ENCODE data around the gene WDHD1. TPM values are rescaled to one million over a fixed set of nuclear protein-coding genes. Genes with fewer than 3 reads are reported as not detected.
"Not testable (repeated sequence)": the region's sequence is repeated elsewhere in the genome, so short reads cannot be mapped to it uniquely, and the experiment has no call there.

WDHD1 gene
- total and polyA plus RNA-seq, 2 donors, result 2.0 to 14.1 TPM

DNA sequence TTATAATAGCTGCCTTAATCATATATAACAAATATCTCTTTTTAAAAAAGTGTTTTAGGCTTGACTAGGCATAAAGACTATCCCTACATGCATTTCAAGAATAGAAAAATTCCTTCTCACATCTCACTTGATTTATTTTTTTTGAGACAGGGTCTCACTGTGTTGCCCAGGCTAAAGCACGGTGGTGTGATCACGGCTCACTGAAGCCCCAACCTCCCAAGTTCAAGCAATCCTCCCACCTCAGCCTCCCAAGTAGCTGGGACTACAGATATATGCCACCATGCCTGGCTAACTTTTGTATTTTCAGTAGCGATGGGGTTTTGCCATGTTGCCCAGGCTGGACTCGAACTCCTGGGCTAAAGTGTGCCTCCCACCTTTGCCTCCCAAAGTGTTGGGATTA, 59.4 kb downstream of the WDHD1 start:
- Histone ChIP-seq H3K4me3 (ENCODE audit: low read depth, low read length) (no peak overlapping the region), H3K36me3 (ENCODE audit: insufficient read depth) (no peaks in the 10 kb centered on the region), H3K27ac (ENCODE audit: low read depth) (no peak overlapping the region), H3K4me1 (ENCODE audit: insufficient read depth) (no peaks in the 10 kb centered on the region)
- DNase-seq (ENCODE audit: extremely low spot score), result no peak
- 98% methylated on average over 4 of the region's 4 CpGs for WGBS

DNA sequence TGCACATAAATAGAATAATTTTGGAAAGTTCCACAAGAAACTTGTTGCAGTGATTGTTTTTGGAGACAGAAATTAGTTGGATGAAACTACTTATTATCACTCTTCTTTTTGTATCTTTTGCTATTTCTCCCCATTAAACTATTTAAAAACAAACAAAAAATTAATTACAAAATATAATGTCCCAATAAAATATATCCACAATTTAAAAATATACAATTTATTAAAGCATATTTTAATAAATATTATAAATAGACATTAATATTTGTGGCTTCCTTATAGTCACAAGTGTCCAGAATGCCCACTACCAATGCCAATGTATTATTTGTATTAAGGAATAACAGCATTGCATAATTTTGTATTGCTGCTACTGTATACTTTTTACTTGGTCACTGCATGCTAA, 71.8 kb downstream of the WDHD1 start:
- Histone ChIP-seq H3K4me1 (ENCODE audit: insufficient read depth) (no peaks in the 10 kb centered on the region), H3K27ac (ENCODE audit: low read depth) (no peak overlapping the region), H3K36me3 (ENCODE audit: insufficient read depth) (no peaks in the 10 kb centered on the region), H3K4me3 (ENCODE audit: low read depth, low read length) (no peak overlapping the region)
- no peak for DNase-seq (ENCODE audit: extremely low spot score)

DNA sequence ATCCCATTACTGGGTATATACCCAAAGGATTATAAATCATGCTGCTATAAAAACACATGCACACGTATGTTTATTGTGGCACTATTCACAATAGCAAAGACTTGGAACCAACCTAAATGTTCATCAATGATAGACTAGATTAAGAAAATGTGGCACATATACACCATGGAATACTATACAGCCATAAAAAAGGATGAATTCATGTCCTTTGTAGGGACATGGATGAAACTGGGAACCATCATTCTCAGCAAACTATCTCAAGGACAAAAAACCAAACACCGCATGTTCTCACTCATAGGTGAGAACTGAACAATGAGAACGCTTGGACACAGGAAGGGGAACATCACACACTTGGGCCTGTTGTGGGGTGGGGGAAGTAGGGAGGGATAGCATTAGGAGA, 73.3 kb downstream of the WDHD1 start:
- not testable (repeated sequence) for H3K36me3 ChIP-seq (ENCODE audit: insufficient read depth); H3K27ac ChIP-seq (ENCODE audit: low read depth); H3K4me3 ChIP-seq (ENCODE audit: low read depth, low read length); H3K4me1 ChIP-seq (ENCODE audit: insufficient read depth); DNase-seq (ENCODE audit: extremely low spot score)
- WGBS, result 97% methylated on average over 3 of the region's 3 CpGs

DNA sequence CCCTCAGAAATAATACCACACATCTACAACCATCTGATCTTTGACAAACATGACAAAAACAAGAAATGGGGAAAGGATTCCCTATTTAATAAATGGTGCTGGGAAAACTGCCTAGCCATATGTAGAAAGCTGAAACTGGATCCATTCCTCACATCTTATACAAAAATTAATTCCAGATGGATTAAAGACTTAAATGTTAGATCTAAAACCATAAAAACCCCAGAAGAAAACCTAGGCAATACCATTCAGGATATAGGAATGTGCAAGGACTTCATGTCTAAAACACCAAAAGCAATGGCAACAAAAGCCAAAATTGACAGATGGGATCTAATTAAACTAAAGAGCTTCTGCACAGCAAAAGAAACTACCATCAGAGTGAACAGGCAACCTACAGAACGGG, 74.1 kb downstream of the WDHD1 start:
- not testable (repeated sequence) for DNase-seq (ENCODE audit: extremely low spot score); H3K27ac ChIP-seq (ENCODE audit: low read depth); H3K4me3 ChIP-seq (ENCODE audit: low read depth, low read length); H3K4me1 ChIP-seq (ENCODE audit: insufficient read depth); H3K36me3 ChIP-seq (ENCODE audit: insufficient read depth)
- 88% methylated on average over 1 of the region's 1 CpG for WGBS

DNA sequence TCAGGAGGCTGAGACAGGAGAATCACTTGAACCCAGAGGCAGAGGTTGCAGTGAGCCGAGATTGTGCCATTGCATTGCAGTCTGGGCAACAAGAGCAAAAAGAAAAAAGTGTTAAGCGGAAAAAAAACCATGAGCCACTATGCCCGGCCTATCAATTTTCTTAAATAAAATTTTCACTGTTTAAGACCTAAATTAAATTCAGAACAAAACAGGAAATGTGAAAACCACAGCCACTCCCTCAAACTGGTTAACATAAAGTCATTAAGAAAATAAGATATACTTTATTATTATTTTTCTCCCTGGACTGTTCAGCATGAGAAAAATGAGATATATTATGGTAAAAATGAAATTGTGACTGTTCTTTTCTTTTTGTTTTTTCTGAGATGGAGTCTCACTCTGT, 79.7 kb downstream of the WDHD1 start:
- H3K27ac ChIP-seq (ENCODE audit: low read depth), result no peak overlapping the region
- H3K4me1 ChIP-seq (ENCODE audit: insufficient read depth), result no peaks in the 10 kb centered on the region
- 96% methylated on average over 3 of the region's 3 CpGs for WGBS

DNA sequence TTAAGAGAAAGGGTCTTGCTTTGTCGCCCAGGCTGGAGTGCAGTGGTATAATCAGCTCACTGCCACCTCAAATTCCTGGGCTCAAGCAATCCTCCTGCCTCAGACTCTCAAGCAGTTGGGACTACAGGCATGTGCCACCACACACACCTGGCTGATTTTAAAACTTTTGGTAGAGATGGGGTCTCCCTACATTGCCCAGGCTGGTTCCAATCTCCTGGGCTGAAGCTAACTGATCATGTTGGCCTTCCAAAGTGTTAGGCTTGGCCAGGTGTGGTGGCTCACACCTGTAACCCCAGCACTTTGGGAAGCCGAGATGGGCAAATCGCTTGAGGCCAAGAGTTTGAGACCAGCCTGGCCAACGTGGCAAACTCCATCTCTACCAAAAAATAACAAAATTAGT, 80.4 kb downstream of the WDHD1 start:
- H3K36me3 ChIP-seq (ENCODE audit: insufficient read depth), result no peaks in the 10 kb centered on the region
- no peak for DNase-seq (ENCODE audit: extremely low spot score)
- H3K4me1 ChIP-seq (ENCODE audit: insufficient read depth), result no peaks in the 10 kb centered on the region
- H3K4me3 ChIP-seq (ENCODE audit: low read depth, low read length), result no peak overlapping the region
- 97% methylated on average over 4 of the region's 4 CpGs for WGBS
- no peak overlapping the region for H3K27ac ChIP-seq (ENCODE audit: low read depth)

More for the DNA sequence above, 79.7 kb downstream of the WDHD1 start:
- Histone ChIP-seq H3K36me3 (ENCODE audit: insufficient read depth) (no peaks in the 10 kb centered on the region), H3K4me3 (ENCODE audit: low read depth, low read length) (no peak overlapping the region)
- DNase-seq (ENCODE audit: extremely low spot score), result no peak

DNA sequence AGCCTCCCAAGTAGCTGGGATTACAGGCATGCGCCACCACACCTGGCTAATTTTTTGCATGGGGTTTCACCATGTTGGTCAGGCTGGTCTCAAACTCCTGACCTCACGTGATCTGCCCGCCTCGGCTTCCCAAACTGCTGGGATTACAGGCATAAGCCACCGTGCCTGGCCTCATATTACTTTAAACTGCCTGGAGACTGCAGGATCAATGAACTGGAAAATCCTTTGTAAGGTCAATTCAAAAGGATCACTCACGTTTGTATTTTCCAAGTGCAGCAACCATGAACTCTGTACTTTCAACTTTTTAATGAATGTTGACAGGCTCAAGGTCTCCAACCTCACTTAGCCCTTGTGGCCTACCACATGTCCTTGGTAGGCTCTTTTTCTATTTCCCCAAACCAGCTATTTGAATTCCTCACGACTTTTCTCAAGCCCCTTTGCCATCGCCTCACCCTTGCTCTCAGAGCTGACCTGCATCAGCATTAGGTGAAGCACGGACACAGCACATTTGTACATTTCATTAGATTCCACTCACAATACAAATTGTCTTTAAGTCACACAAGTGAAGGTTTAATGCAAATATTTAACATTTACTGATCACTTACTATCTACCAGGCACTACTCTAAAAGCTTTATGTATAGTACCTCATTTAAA, 82.0 kb downstream of the WDHD1 start:
- no peak overlapping the region for H3K27ac ChIP-seq (ENCODE audit: low read depth)
- no peaks in the 10 kb centered on the region for H3K4me1 ChIP-seq (ENCODE audit: insufficient read depth)
- H3K4me3 ChIP-seq (ENCODE audit: low read depth, low read length), result no peak overlapping the region
- WGBS, result 94% methylated on average over 9 of the region's 9 CpGs
- no peak for DNase-seq (ENCODE audit: extremely low spot score)
- H3K36me3 ChIP-seq (ENCODE audit: insufficient read depth), result no peaks in the 10 kb centered on the region

DNA sequence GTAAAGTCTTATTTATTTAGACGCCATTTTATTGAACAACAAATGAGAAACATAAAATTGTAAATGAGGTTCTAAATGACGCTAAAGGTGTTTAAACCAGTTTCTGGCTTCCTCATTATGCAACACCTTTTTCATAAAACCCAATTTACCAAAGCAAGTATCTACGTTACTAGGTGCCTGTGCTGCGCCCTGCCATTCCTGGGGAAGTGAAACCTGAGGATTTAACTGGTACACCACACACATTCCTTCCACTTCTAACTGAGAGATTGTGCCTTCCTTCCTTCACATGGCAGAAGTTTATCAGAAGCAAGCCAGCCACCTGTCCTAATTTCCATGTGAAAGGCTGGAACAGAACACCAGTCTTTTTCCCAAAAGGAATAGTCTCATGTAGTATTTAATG, 84.0 kb downstream of the WDHD1 start:
- DNase-seq (ENCODE audit: extremely low spot score), result no peak
- Histone ChIP-seq H3K4me1 (ENCODE audit: insufficient read depth) (no peaks in the 10 kb centered on the region), H3K27ac (ENCODE audit: low read depth) (no peak overlapping the region), H3K36me3 (ENCODE audit: insufficient read depth) (no peaks in the 10 kb centered on the region), H3K4me3 (ENCODE audit: low read depth, low read length) (no peak overlapping the region)
- 94% methylated on average over 4 of the region's 4 CpGs for WGBS

DNA sequence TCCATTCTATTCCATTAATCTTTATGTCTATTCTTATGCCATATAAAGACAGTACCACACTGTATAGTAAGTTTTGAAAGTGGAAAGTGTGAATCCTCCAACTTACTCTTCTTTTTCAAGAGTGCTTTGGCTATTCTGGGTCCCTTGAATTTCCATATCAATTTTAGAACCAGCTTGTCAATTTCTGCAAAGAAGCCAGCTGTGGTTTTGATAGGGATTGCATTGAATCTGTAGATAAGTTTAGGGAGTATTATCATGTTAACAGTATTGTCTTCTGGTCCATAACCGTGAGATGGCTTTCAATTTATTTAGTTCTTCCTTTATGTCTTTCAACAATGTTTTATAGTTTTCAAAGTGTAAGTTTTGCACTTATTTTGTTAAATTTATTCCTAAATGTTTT, 90.1 kb downstream of the WDHD1 start:
- Histone ChIP-seq H3K36me3 (ENCODE audit: insufficient read depth) (peaks cover 2% of the 10 kb centered on the region), H3K4me3 (ENCODE audit: low read depth, low read length) (no peak overlapping the region), H3K4me1 (ENCODE audit: insufficient read depth) (no peaks in the 10 kb centered on the region), H3K27ac (ENCODE audit: low read depth) (no peak overlapping the region)
- DNase-seq (ENCODE audit: extremely low spot score), result no peak
- 99% methylated on average over 1 of the region's 1 CpG for WGBS

DNA sequence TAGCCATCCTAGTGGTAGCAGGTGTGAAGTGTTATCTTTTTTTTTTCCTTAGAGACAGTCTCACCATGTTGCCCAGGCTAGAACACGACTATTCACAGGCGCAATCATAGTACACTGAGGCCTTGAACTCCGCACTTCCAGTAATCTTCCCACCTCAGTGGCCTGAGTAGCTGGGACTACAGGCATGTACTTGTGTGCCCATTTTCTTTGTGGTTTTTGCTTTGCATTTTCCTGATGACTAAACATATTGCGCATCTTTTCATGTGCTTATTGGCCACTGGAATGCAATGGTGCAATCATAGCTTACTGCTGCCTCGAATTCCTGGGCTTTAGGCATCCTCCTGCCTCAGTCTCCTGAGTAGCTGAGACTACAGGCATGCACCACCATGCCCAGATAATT, 90.9 kb downstream of the WDHD1 start:
- Histone ChIP-seq H3K36me3 (ENCODE audit: insufficient read depth) (peaks cover 2% of the 10 kb centered on the region), H3K4me1 (ENCODE audit: insufficient read depth) (no peaks in the 10 kb centered on the region), H3K27ac (ENCODE audit: low read depth) (no peak overlapping the region), H3K4me3 (ENCODE audit: low read depth, low read length) (no peak overlapping the region)
- WGBS, result 97% methylated on average over 5 of the region's 5 CpGs
- no peak for DNase-seq (ENCODE audit: extremely low spot score)

DNA sequence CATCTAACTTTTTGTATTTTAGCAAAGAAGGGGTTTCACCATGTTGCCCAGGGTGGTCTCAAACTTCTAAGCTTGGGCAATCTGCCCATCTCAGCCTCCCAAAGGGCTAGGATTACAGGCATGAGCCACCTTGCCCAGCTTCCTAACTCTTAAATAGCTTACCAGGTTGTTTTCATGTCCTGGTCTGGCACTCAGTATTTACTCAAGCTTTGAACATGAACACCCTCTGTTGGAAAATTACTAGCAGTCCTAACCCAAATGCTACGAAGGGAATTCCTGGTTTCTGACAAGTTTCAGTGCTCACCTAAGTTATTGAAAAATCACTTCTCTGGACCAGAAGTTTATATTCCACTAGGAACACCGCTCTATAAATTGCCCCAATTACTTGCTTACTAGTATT, 91.8 kb downstream of the WDHD1 start:
- Histone ChIP-seq H3K27ac (ENCODE audit: low read depth) (no peak overlapping the region), H3K4me3 (ENCODE audit: low read depth, low read length) (no peak overlapping the region), H3K4me1 (ENCODE audit: insufficient read depth) (no peaks in the 10 kb centered on the region), H3K36me3 (ENCODE audit: insufficient read depth) (peaks cover 2% of the 10 kb centered on the region)
- DNase-seq (ENCODE audit: extremely low spot score), result no peak
- 50% methylated on average over 2 of the region's 2 CpGs for WGBS

DNA sequence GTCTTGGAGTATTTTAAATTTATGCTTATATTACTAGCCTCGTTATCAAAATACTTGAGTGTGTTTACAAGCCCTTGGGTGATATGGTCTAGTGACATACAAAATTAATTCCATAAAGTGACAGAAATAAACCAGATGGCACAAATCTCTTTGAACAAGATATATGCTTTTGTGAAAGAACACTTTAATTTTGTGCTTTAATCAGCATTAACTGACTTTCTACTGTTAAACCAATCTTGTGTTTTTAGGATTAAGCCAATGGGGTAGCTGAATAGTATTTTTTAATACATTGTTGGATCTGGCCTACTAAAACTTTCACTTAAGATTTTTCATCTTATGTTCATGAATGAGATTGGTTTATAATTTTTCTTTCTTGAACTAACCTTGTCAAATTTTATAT, 93.9 kb downstream of the WDHD1 start:
- H3K4me1 ChIP-seq (ENCODE audit: insufficient read depth), result no peaks in the 10 kb centered on the region
- WGBS, result 74% methylated on average over 1 of the region's 1 CpG
- H3K36me3 ChIP-seq (ENCODE audit: insufficient read depth), result peaks cover 2% of the 10 kb centered on the region
- no peak overlapping the region for H3K4me3 ChIP-seq (ENCODE audit: low read depth, low read length)
- no peak overlapping the region for H3K27ac ChIP-seq (ENCODE audit: low read depth)
- DNase-seq (ENCODE audit: extremely low spot score), result no peak

DNA sequence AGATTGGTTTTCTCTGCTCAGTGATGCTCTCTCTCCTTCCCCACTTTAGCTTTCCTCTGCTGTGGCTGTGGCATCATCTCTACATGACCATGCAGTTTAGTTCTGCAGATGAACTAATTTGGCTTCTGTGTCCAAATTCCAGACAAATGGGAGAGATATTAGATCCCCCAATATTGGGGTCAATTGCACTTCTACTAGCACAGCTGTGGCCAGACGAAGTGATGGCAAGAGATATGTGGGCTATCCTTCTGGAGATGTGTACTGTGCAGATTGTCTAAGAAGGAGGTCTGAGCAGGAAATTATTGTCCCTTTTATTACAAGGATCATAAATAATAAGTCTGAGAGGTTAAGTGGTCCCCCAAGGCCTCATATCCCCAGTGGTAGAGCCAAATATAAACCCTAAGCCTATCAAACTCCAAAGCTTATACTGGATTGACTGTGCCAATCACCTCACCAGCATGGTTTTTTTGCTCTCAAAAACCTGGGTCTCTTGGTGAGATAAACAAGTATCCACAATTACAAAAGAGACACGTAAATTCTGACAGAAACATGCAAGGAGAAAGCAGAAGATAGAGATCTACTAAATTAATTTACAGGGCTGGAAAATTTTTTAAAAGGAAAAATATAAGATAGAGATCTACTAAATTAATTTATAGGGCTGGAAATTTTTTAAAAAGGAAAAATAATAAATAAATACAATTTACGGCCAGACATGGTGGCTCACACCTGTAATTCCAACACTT, 95.1 kb downstream of the WDHD1 start:
- Histone ChIP-seq H3K4me3 (ENCODE audit: low read depth, low read length) (no peak overlapping the region), H3K4me1 (ENCODE audit: insufficient read depth) (no peaks in the 10 kb centered on the region), H3K36me3 (ENCODE audit: insufficient read depth) (no peaks in the 10 kb centered on the region), H3K27ac (ENCODE audit: low read depth) (no peak overlapping the region)
- WGBS, result 93% methylated on average over 3 of the region's 3 CpGs
- no peak for DNase-seq (ENCODE audit: extremely low spot score)

DNA sequence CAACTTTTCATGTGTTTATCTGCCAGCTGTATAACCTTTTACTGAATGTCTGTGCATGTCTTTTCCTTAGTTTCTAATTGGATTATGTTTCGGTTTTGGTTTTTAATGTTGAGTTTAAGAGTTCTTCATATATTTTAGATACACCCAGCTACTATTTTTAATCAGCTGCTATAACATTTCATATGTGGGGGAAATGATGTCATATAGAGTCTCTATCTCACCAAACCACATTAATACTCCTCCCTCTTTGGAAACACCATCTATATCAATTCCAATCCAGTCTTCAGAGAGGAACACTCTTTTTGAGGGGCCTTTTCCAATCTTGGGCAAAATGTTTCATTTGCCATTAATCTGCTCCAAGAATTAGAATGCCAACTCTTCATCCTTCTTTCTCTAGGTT, 95.8 kb downstream of the WDHD1 start:
- Histone ChIP-seq H3K4me1 (ENCODE audit: insufficient read depth) (no peaks in the 10 kb centered on the region), H3K4me3 (ENCODE audit: low read depth, low read length) (no peak overlapping the region), H3K36me3 (ENCODE audit: insufficient read depth) (no peaks in the 10 kb centered on the region), H3K27ac (ENCODE audit: low read depth) (no peak overlapping the region)
- WGBS, result 96% methylated on average over 1 of the region's 1 CpG
- no peak for DNase-seq (ENCODE audit: extremely low spot score)
